Sigmoid colon (tissue), 7 donors: Measurements from ENCODE around the gene ZNF282. TPM values are rescaled to one million over a fixed set of nuclear protein-coding genes. Genes with fewer than 3 reads are reported as not detected.

Experiments
- DNase-seq: peaks from one replicate; pipeline ENCODE4 v3.0.0-alpha.2; 2019
- H3K27ac ChIP-seq, 4 donors: fragments of 200-600 bp; sonication (generic); one replicate each; pipeline ENCODE4 v1.5.1; 2016 to 2019; ENCODE audit warnings: mild to moderate bottlenecking in 1 of 4
- H3K27me3 ChIP-seq, 3 donors: fragments of 200-600 bp; sonication (generic); one replicate each; pipeline ENCODE4 v1.5.1; 2019; ENCODE audit warnings: mild to moderate bottlenecking in 1 of 3
- H3K36me3 ChIP-seq, 4 donors: fragments of 200-600 bp; sonication (generic); one replicate each; pipeline ENCODE4 v1.5.1; 2016 to 2019
- H3K4me1 ChIP-seq, 4 donors: fragments of 200-600 bp; sonication (generic); one replicate each; pipeline ENCODE4 v1.5.1; 2017 to 2019
- H3K4me3 ChIP-seq, 4 donors: fragments of 200-600 bp; sonication (generic); one replicate each; pipeline ENCODE4 v1.5.1; 2017 to 2019; ENCODE audit warnings: mild to moderate bottlenecking in 2 of 4, moderate library complexity in 1 of 4
- H3K9me3 ChIP-seq, 4 donors: fragments of 200-600 bp in 3 of 4; sonication (generic) in 3 of 4; one replicate each; pipeline versions ENCODE4 v1.5.1 to v1.6.1; 2013 to 2019
- CTCF ChIP-seq, 4 experiments: fragments of 450-650 bp in 3 of 4; fragments of 200-600 bp in 1 of 4; IDR thresholded peaks; one replicate each; pipeline ENCODE4 v1.5.1; 2016 to 2019; ENCODE audit warnings: antibody characterized with exemption in 4 of 4, mild to moderate bottlenecking in 3 of 4, moderate library complexity in 2 of 4
- EP300 ChIP-seq, 4 donors: sonication (generic); formaldehyde crosslinking; IDR thresholded peaks; one replicate each; pipeline ENCODE4 v1.6.1; 2017; ENCODE audit warnings: antibody characterized with exemption in 4 of 4
- POLR2A ChIP-seq, 2 donors: fragments of 450-650 bp; IDR thresholded peaks; one replicate each; pipeline ENCODE4 v1.6.1; 2016; ENCODE audit warnings: antibody characterized with exemption in 2 of 2, mild to moderate bottlenecking in 2 of 2, moderate library complexity in 2 of 2
- POLR2AphosphoS5 ChIP-seq, 4 donors: sonication (generic); formaldehyde crosslinking; IDR thresholded peaks; one replicate each; pipeline ENCODE4 v1.6.1; 2017; ENCODE audit warnings: antibody characterized with exemption in 4 of 4
- WGBS, 2 donors: extraction: QIAGEN DNeasy Blood & Tissue Kit; methylation state at CpG; one replicate each; pipeline ENCODE4 v1.1.7; 2013; 5-methylcytosine and 5-hydroxymethylcytosine counted together
- intact Hi-C: fragments of 100-400 bp; cut with DNase I; formaldehyde crosslinking; loops from one replicate; pipeline ENCODE4 v1.15.1; 2023
- polyA plus RNA-seq, 3 donors: library from polyadenylated mRNA; stranded (reverse); fragments of 200-250 nt; gene quantifications; one replicate each; pipeline ENCODE4 v1.2.3, GENCODE V29; 2013
- total RNA-seq, 4 donors: library from RNA; depleted of rRNA; stranded (reverse); fragments of >200 nt; gene quantifications; one replicate each; pipeline ENCODE4 v1.1.0, GENCODE V29; 2016
- donor health status: healthy with polysubstance abuse.
- donor health status: Bipolar disorder and iron deficiency.
- donor health status: healthy.

ZNF282 gene
- total and polyA plus RNA-seq, 7 donors: 6.9 to 24.9 (median 13.8) TPM

GRCh38 chr7:149166142-149166541 is 29.2 kb upstream of the ZNF282 start:
- Histone ChIP-seq H3K9me3 (no peaks in the 10 kb centered on the region), H3K27me3 (no peaks in the 10 kb centered on the region), H3K27ac (no peak overlapping the region), H3K36me3 (peaks cover 12 to 90% (median 37%) of the 10 kb centered on the region in 4 donors), H3K4me1 (no peaks in the 10 kb centered on the region), H3K4me3 (no peak overlapping the region)
- intact Hi-C loops: no loop called here
- DNase-seq: no peak
- WGBS, 2 donors: 81 to 85% methylated on average over 1 of the region's 1 CpG
- no peak for TF ChIP-seq POLR2AphosphoS5 (IDR thresholded peaks at IDR 0.05)
- no peak for TF ChIP-seq EP300 (IDR thresholded peaks at IDR 0.05)
- no peak for TF ChIP-seq CTCF (IDR thresholded peaks at IDR 0.05)
- no peak for TF ChIP-seq POLR2A (IDR thresholded peaks at IDR 0.05)

GRCh38 chr7:149166630-149167352 is 28.6 kb upstream of the ZNF282 start:
- Histone ChIP-seq H3K4me3 (no peak overlapping the region), H3K9me3 (no peaks in the 10 kb centered on the region)

GRCh38 chr7:149171892-149172533 is 23.3 kb upstream of the ZNF282 start:
- Histone ChIP-seq H3K9me3 (no peaks in the 10 kb centered on the region), H3K4me3 (no peak overlapping the region), H3K36me3 (peaks cover 18 to 87% (median 40%) of the 10 kb centered on the region in 4 donors), H3K27ac (no peak overlapping the region), H3K4me1 (no peaks in the 10 kb centered on the region), H3K27me3 (no peaks in the 10 kb centered on the region)
- WGBS, 2 donors: 83 to 86% methylated on average over 9 of the region's 9 CpGs
- TF ChIP-seq CTCF (IDR thresholded peaks at IDR 0.05) (no peak), EP300 (IDR thresholded peaks at IDR 0.05) (no peak), POLR2A (IDR thresholded peaks at IDR 0.05) (no peak), POLR2AphosphoS5 (IDR thresholded peaks at IDR 0.05) (no peak)
- DNase-seq: no peak
- intact Hi-C loops: no loop called here

More at GRCh38 chr7:149166630-149167352, 28.6 kb upstream of the ZNF282 start:
- Histone ChIP-seq H3K4me1 (no peaks in the 10 kb centered on the region), H3K27ac (no peak overlapping the region), H3K36me3 (peaks cover 12 to 90% (median 38%) of the 10 kb centered on the region in 4 donors), H3K27me3 (no peaks in the 10 kb centered on the region)
- intact Hi-C loops: no loop called here
- no peak for TF ChIP-seq POLR2A (IDR thresholded peaks at IDR 0.05)
- TF ChIP-seq CTCF (IDR thresholded peaks at IDR 0.05): no peak
- no peak for TF ChIP-seq EP300 (IDR thresholded peaks at IDR 0.05)
- no peak for TF ChIP-seq POLR2AphosphoS5 (IDR thresholded peaks at IDR 0.05)
- DNase-seq: no peak

- no peaks in the 10 kb centered on the region for H3K9me3 ChIP-seq
- H3K4me3 ChIP-seq: no peak overlapping the region
- H3K36me3 ChIP-seq: peaks cover 16 to 87% (median 39%) of the 10 kb centered on the region in 4 donors
- no peak overlapping the region for H3K27ac ChIP-seq
- no peak for DNase-seq
- TF ChIP-seq POLR2AphosphoS5 (IDR thresholded peaks at IDR 0.05): no peak
- no peak for TF ChIP-seq CTCF (IDR thresholded peaks at IDR 0.05)
- TF ChIP-seq EP300 (IDR thresholded peaks at IDR 0.05): no peak
- TF ChIP-seq POLR2A (IDR thresholded peaks at IDR 0.05): no peak
- intact Hi-C loops: no loop called here
- H3K4me1 ChIP-seq: no peaks in the 10 kb centered on the region
- 96 to 99% methylated on average over 1 of the region's 1 CpG for WGBS, 2 donors
- no peaks in the 10 kb centered on the region for H3K27me3 ChIP-seq
These were observed 22.8 kb upstream of the ZNF282 start for GRCh38 chr7:149172534-149172920.
